GM03348 (cell line): ENCODE data around the gene DIS3L2.
A peak's percentile ranks its signal among the peaks of the same experiment; 100 is the strongest.
"Not testable (repeated sequence)": the region's sequence is repeated elsewhere in the genome, so short reads cannot be mapped to it uniquely, and the experiment has no call there.

Experiments
- DNase-seq: peaks from one replicate; pipeline ENCODE4 v3.0.0; 2012; ENCODE audit warnings: low spot score

Gene DIS3L2

DNA sequence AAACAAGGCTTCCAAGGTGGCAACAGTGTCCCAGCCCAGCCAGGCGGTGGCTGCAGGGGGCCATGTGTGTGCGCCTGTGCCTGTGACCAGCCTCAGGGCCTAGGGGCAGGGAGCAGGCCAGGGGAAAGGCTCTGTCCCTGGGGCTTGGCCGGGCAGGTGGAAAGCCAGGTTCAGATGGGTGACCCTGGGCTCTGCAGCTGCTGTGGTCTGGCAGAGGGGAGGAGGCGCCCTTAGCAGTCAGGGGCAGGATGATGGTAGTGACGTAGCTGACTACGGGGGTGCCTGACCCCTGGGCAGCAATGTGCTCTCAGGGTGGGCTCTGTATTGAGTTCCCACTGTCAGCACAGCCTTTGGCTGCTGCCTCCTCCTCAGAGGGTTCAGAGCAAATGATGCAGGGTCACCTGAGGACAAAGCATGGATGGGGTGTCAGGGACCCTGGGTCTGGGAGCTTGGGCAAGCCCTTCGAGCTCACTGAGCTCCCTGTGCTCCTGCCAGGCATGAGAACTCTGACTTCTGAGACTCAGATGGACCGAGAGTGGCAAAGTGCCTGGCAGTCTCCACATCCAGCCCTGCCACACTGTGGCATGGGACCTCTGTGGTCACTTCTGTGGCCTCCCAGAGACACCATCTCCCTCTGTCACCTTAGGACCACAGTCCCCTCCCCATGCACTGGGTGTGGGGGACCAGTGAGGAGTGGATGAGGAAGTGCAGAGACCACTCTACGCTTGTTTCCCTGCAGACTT, 360.5 kb downstream of the DIS3L2 start:
- no peak for DNase-seq

DNA sequence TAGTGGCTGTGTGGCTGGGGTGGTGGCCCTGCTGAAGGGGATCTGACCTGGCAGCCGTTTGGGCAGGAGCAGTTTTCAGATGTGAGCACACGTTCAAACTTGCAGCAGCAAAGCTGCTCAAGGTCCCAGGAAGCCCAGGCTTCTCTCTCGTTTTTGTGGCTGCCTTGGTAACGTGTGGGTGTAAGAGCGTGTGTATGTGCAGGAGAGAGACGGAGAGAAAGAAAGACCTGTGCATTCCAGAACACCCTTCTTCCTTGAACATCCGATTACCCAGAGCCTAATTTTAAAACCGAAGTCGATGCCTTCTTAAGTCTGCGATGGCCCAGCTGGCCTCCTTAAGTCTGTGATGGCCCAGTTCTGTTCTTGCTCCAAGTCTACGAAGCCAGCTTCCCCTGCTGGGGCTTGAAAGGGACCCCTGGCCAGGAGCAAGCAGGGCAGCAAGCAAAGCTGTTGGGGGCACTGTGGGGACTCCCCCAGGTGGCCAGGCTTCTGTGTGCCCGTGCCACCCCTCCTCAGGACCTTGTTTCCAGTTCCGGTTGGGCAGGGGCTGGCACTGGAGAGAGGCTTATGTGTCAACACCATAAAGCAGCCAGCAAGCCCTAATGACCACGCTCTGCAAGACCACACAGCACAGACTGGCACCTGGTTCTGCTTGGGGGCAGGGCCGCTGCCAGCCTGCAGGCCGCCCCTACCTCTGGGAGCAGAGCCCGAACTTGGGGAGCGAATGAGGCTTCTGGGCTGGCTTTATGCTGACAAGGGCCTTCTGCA, 361.2 kb downstream of the DIS3L2 start:
- DNase-seq, result no peak

DNA sequence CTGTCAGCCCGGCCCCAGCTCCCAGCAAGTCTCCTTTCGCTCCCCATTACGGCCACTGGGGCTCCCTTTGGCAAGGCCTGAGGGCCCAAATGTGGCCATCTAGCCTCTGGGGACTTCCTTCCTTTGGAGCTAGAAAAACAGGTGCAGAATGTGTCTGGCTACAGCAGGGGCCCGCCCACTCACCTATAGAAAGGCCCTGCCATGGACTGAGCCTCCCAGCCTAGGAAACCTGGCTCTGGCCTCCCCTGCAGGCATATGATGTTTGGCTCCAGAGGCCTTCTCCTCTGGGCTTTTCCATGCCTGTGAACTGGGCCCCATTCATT, 361.8 kb downstream of the DIS3L2 start:
- no peak for DNase-seq

- DNase-seq, result not testable (repeated sequence)
Measured at GRCh38 chr2:232323967-232324366, 362.5 kb downstream of the DIS3L2 start.

GRCh38 chr2:232324778-232325177, 363.3 kb downstream of the DIS3L2 start:
- DNase-seq, result no peak

DNA sequence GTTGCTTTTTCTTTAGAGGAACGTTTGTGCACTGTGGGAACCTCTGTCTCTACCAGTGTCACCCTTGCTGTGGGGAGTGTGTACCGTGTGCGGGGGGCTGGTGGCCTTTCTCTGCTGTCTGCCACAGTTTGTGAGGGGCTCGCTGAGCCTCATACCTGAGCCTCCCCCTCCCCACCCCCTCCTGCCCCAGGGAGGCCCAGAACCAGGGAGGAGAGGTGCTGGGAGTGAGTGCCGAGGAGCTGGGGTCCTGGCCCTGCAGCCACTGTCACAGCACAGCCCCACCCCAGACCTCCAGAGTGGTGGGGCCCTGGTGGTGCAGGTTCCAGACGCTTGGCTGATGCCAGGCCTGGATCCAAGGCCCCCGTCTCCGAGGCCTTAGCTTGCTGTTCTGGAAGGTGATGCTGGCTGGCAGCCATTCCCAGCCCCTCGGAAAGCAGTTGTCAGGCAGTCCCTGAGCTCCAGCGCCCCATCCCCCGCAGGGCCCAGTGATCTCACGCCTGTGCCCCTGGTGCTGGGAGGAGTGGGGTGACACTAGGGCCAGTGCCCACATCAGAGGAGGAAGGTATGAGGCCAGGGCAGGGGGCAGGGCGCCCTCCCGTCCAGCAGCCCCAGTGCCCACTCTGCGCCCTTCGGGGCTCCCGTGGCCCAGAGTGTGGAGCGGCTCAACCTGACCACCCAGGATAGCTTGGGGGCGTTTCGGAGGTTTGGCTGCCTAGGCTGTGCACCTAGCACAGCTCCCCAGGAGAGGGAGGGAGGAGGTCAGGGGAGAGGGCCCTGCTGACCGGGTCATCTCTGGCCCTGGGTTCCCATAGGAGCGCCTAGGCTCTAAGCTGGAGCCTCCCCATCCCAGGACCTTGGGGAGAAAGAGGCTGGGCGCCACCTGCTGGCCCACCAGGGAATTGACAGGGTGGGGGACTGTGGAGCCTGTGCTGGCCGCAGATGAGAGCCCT, 364.1 kb downstream of the DIS3L2 start:
- no peak for DNase-seq

GRCh38 chr2:232326274-232327104, 365.0 kb downstream of the DIS3L2 start:
- not testable (repeated sequence) for DNase-seq

GRCh38 chr2:232327105-232328031, 365.9 kb downstream of the DIS3L2 start:
- peak; percentile 83 for DNase-seq

- DNase-seq, result no peak
Measured at GRCh38 chr2:232328032-232328422, 366.5 kb downstream of the DIS3L2 start.

- DNase-seq, result no peak
Measured at GRCh38 chr2:232328516-232329460, 367.3 kb downstream of the DIS3L2 start.

DNA sequence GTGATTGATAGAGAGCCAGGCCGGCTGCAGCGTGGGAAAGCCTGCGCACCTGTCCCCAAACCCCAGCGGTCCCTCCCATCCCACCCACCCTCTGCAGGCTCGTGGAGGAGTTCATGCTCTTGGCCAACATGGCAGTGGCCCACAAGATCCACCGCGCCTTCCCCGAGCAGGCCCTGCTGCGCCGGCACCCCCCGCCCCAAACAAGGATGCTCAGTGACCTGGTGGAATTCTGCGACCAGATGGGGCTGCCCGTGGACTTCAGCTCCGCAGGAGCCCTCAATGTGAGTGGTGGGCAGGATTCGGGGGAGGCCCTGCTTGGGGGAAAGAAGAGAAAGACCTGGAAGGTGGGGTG, 368.2 kb downstream of the DIS3L2 start:
- DNase-seq, result no peak

GRCh38 chr2:232330068-232330999, 368.8 kb downstream of the DIS3L2 start:
- no peak for DNase-seq

- not testable (repeated sequence) for DNase-seq
Measured at GRCh38 chr2:232331061-232331460, 369.5 kb downstream of the DIS3L2 start.

GRCh38 chr2:232331641-232332040, 370.1 kb downstream of the DIS3L2 start:
- DNase-seq, result not testable (repeated sequence)

DNA sequence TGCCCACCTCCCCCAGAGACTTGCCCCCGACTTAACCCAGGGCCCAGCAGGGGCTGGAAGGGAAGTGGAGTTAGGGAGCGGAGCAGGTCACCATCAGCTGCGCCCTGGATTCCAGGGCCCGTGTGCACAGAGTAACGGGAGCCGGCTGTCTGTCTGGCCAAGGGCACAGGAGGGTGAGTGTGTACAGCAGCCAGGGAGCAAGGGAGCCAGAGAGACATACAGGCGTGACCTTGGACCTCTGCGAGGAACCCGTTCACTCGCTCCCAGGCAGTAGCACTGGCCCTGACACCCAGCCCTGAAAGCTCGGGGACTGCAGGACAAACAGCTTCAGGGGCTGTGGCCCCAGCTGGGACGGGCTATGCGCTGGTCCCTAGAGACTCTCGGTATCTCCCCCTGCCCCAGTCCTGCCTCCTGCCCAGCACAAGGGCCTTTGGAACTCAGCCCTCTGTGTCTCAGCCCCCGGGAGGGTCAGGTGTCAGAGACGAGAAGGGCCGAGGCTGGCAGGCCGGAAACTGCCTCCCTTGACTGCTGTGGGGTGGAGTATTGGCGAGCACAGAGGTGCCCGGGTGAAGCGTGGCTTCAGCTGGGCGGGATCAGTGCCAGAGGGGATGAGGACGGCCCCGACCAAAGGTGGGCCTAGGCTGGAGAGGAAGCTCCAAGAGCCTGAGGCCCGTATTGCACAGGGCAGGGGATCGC, 370.9 kb downstream of the DIS3L2 start:
- not testable (repeated sequence) for DNase-seq

GRCh38 chr2:232332940-232333259, 371.4 kb downstream of the DIS3L2 start:
- no peak for DNase-seq

- no peak for DNase-seq
Measured at GRCh38 chr2:232333361-232334135, 372.0 kb downstream of the DIS3L2 start.
